ENCODE results near the gene TMTC4.
"Not testable (repeated sequence)": the region's sequence is repeated elsewhere in the genome, so short reads cannot be mapped to it uniquely, and the experiment has no call there.

DNA sequence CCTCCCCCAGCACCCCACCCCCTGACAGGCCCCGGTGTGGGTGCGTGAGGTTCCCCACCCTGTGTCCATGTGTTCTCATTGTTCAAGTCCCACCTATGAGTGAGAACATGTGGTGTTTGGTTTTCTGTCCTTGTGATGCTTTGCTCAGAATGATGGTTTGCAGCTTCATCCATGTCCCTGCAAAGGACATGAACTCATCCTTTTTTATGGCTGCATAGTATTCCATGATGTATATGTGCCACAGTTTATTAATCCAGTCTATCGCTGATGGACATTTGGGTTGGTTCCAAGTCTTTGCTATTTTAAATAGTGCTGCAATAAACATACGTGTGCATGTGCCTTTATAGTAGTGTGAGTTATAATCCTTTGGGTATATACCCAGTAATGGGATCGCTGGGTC, 2.5 kb upstream of the TMTC4 start:
- TF ChIP-seq, protein P1, sequence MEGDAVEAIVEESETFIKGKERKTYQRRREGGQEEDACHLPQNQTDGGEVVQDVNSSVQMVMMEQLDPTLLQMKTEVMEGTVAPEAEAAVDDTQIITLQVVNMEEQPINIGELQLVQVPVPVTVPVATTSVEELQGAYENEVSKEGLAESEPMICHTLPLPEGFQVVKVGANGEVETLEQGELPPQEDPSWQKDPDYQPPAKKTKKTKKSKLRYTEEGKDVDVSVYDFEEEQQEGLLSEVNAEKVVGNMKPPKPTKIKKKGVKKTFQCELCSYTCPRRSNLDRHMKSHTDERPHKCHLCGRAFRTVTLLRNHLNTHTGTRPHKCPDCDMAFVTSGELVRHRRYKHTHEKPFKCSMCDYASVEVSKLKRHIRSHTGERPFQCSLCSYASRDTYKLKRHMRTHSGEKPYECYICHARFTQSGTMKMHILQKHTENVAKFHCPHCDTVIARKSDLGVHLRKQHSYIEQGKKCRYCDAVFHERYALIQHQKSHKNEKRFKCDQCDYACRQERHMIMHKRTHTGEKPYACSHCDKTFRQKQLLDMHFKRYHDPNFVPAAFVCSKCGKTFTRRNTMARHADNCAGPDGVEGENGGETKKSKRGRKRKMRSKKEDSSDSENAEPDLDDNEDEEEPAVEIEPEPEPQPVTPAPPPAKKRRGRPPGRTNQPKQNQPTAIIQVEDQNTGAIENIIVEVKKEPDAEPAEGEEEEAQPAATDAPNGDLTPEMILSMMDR (IDR thresholded peaks at IDR 0.05), result not testable (repeated sequence)
- TF ChIP-seq EZH2, EZH2phosphoT487 (IDR thresholded peaks at IDR 0.05): not testable (repeated sequence)
